Pancreas (tissue), 10 donors: ENCODE data around the gene DTX3L. TPM values are rescaled to one million over a fixed set of nuclear protein-coding genes. Genes with fewer than 3 reads are reported as not detected.
A peak's percentile ranks its signal among the peaks of the same experiment; 100 is the strongest.

Source experiments
- ATAC-seq, 4 donors: fragments of 200-7000 bp; cut with Tn5 transposase; one replicate each; pipeline versions ENCODE4 v1.8.0 to v1.9.1; 2020; ENCODE audit warnings: mild to moderate bottlenecking in 4 of 4, moderate library complexity in 4 of 4
- DNase-seq, 6 donors: peaks; one replicate each; pipeline ENCODE4 v3.0.0-alpha.2; 2020
- FAIRE-seq: peaks from 2 replicates; lab custom pipeline; 2012; peaks lifted over from hg19 to GRCh38; lab: Jason Lieb, UNC
- H3K27ac ChIP-seq, 4 donors: fragments of 200-600 bp; sonication (generic); 1 replicate in 3 of 4; 2 replicates in 1 of 4; pipeline versions ENCODE4 v1.5.0 to v1.8.0; 2020
- H3K27me3 ChIP-seq, 4 donors: fragments of 200-600 bp; one replicate each; pipeline ENCODE4 v1.8.0; 2021
- H3K36me3 ChIP-seq, 3 donors: fragments of 200-600 bp; sonication (generic) in 1 of 3; one replicate each; pipeline versions ENCODE4 v1.5.0 to v1.8.0; 2020 to 2021
- H3K4me1 ChIP-seq, 3 donors: fragments of 200-600 bp; one replicate each; pipeline ENCODE4 v1.8.0; 2021
- H3K4me3 ChIP-seq, 4 donors: fragments of 200-600 bp; sonication (generic) in 2 of 4; one replicate each; pipeline versions ENCODE4 v1.5.0 to v1.8.0; 2020 to 2021
- H3K9me3 ChIP-seq, 4 donors: fragments of 200-600 bp; one replicate each; pipeline ENCODE4 v1.8.0; 2021
- WGBS, 2 donors: extraction: QIAGEN DNeasy Blood & Tissue Kit; methylation state at CpG; one replicate each; pipeline ENCODE4 v1.1.7; 2013; 5-methylcytosine and 5-hydroxymethylcytosine counted together
- intact Hi-C, 3 donors: fragments of 100-400 bp; cut with DNase I; formaldehyde crosslinking; loops; one replicate each; pipeline versions ENCODE4 v1.11.1 to v1.14.2; 2022
- polyA plus RNA-seq, 2 donors: library from polyadenylated mRNA; stranded (reverse); fragments of 200-250 nt; gene quantifications; one replicate each; pipeline ENCODE4 v1.2.3, GENCODE V29; 2013
- total RNA-seq, 6 donors: library from RNA; stranded (reverse); fragmentation: NEBNext Ultra II Directional in 4 of 6; extraction: Animal tissue kit (Norgen Biotek cat#: 25700) in 4 of 6; gene quantifications; one replicate each; pipeline versions ENCODE4 v1.2.1 to v1.2.4, GENCODE V29; 2021 to 2023
- TF ChIP-seq, protein P1 (sequence below), 4 donors: fragments of 200-600 bp; sonication (generic) in 3 of 4; IDR thresholded peaks; one replicate each; pipeline versions ENCODE4 v1.5.0 to v1.8.0; 2021; ENCODE audit warnings: antibody characterized with exemption in 4 of 4
- donor health status: healthy with polysubstance abuse.
- donor health status: DM: no; HTN: no; CAD: no; lungs with moderate emphysema.
- donor health status: DM: no; HTN: no; CAD: no.
- donor health status: control.
- donor health status: control.
- donor health status: Bipolar disorder and iron deficiency.
- donor health status: DM: yes; HTN: yes; CAD: no.
- donor health status: DM: no; HTN: no; CAD: no.
- donor health status: DM: no; HTN: no; CAD: no.
- donor health status: DM: yes; HTN: yes; CAD: no.

The DTX3L gene
- total and polyA plus RNA-seq, 8 donors, result 7.4 to 36.6 (median 18.6) TPM

DNA sequence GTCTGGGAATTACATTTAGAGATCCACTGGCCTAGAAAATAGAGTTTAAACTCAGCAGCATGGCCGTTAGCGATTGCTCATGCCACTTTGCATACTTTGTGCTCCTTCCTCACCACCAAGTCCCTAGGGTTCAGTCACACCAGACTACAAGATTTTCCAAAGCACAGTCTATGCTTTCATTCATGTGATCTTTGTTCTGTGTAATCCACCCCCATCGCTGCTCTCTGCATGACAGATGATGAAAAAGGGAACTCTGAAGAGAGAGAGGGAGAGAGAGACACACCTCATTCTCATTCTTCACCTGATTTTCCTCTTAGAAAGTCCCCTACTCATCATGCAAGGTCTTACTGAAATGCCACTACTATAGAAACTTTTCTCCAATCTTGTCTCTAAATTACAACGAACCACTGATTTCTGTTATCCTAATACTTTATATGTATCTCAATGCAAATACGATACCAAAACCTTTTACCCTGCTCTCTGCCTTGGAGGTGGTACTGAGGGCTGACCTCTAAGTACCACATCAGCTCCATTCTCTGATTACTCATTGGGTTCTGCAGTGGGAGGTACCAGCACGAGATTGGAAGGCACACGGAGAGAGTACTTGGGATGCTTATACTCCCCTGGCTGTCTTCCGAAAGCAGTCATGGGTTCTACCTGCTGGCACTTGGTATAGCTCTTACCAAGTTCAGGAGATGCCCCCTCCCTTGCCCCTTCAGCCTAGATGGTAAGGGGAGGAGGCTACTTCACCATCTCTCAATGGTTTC is 12.2 kb downstream of the DTX3L start:
- intact Hi-C loops, result no loop called here
- Histone ChIP-seq H3K4me3 (no peak overlapping the region), H3K27me3 (no peaks in the 10 kb centered on the region), H3K36me3 (peaks cover 0 to 13% (median 0%) of the 10 kb centered on the region in 3 donors), H3K27ac (no peak overlapping the region), H3K4me1 (peaks cover 0 to 8% (median 0%) of the 10 kb centered on the region in 3 donors), H3K9me3 (no peaks in the 10 kb centered on the region)
- 68 to 74% methylated on average over 8 of the region's 8 CpGs for WGBS, 2 donors
- DNase-seq, result no peak
- no peak for FAIRE-seq
- ATAC-seq, result peak in 3 of 4 donors; percentile 29 to 50 (median 38)
- TF ChIP-seq, protein P1, sequence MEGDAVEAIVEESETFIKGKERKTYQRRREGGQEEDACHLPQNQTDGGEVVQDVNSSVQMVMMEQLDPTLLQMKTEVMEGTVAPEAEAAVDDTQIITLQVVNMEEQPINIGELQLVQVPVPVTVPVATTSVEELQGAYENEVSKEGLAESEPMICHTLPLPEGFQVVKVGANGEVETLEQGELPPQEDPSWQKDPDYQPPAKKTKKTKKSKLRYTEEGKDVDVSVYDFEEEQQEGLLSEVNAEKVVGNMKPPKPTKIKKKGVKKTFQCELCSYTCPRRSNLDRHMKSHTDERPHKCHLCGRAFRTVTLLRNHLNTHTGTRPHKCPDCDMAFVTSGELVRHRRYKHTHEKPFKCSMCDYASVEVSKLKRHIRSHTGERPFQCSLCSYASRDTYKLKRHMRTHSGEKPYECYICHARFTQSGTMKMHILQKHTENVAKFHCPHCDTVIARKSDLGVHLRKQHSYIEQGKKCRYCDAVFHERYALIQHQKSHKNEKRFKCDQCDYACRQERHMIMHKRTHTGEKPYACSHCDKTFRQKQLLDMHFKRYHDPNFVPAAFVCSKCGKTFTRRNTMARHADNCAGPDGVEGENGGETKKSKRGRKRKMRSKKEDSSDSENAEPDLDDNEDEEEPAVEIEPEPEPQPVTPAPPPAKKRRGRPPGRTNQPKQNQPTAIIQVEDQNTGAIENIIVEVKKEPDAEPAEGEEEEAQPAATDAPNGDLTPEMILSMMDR (IDR thresholded peaks at IDR 0.05), result no peak

- Histone ChIP-seq H3K27me3 (no peaks in the 10 kb centered on the region), H3K9me3 (peaks cover 0 to 9% (median 0%) of the 10 kb centered on the region in 4 donors), H3K27ac (no peak within 1 kb of the TSS), H3K4me3 (peak within 1 kb of the TSS in 3 of 4 donors; percentile 10 to 34 (median 12)), H3K4me1 (peaks cover 0 to 8% (median 0%) of the 10 kb centered on the region in 3 donors), H3K36me3 (peaks cover 0 to 5% (median 0%) of the 10 kb centered on the region in 3 donors)
- ATAC-seq (peak in 3 of 4 donors; percentile 35 to 67 (median 60)), FAIRE-seq (no peak), DNase-seq (peak in 1 of 6 donors; percentile 56)
- WGBS, 2 donors, result 26% methylated on average over 40 of the region's 40 CpGs
- TF ChIP-seq, protein P1 (IDR thresholded peaks at IDR 0.05), result no peak
- intact Hi-C loops, result no loop called here
Observed at GRCh38 chr3:122577409-122578031, 13.4 kb downstream of the DTX3L start, which contains the start of gene PARP15. Gene PARP15 (plus strand): TSS chr3:122577650. CDS start chr3:122577668, 18 bp downstream.

GRCh38 chr3:122578069-122578740 is 14.1 kb downstream of the DTX3L start:
- Histone ChIP-seq H3K4me1 (peaks cover 0 to 2% (median 0%) of the 10 kb centered on the region in 3 donors), H3K9me3 (peaks cover 0 to 9% (median 0%) of the 10 kb centered on the region in 4 donors), H3K36me3 (peaks cover 0 to 5% (median 0%) of the 10 kb centered on the region in 3 donors), H3K27me3 (no peaks in the 10 kb centered on the region), H3K27ac (no peak overlapping the region), H3K4me3 (peak overlapping the region in 2 of 4 donors; percentile 12 to 34)
- FAIRE-seq (no peak), DNase-seq (no peak), ATAC-seq (no peak)
- intact Hi-C loops, result no loop called here
- TF ChIP-seq, protein P1 (IDR thresholded peaks at IDR 0.05), result no peak
- 49 to 69% methylated on average over 5 of the region's 5 CpGs for WGBS, 2 donors

DNA sequence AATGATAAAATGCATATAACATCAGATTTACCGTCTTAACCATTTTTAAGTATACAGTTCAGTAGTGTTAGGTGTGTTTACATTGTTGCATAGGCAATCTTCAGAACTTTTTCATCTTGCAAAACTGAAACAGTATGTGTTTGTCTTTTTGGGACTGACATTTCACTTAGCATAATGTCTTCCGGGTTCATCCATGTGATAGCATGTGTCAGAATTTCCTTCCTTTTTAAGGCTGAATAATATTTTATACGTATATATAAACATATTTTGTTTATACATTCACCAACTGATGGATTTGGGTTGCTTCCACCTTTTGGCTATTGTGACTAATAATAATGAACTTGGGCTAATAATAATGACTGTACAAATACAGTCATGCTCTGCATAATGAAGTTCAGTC is 16.3 kb downstream of the DTX3L start:
- Histone ChIP-seq H3K4me1 (no peaks in the 10 kb centered on the region), H3K36me3 (no peaks in the 10 kb centered on the region), H3K27ac (no peak overlapping the region), H3K4me3 (no peak overlapping the region), H3K9me3 (peaks cover 0 to 9% (median 0%) of the 10 kb centered on the region in 4 donors), H3K27me3 (no peaks in the 10 kb centered on the region)
- TF ChIP-seq, protein P1 (IDR thresholded peaks at IDR 0.05), result no peak
- no peak for ATAC-seq
- FAIRE-seq, result no peak
- 66 to 84% methylated on average over 3 of the region's 3 CpGs for WGBS, 2 donors
- intact Hi-C loops, result no loop called here
- DNase-seq, result no peak
